ENCODE results near the gene MYO9B.

The MYO9B gene

DNA sequence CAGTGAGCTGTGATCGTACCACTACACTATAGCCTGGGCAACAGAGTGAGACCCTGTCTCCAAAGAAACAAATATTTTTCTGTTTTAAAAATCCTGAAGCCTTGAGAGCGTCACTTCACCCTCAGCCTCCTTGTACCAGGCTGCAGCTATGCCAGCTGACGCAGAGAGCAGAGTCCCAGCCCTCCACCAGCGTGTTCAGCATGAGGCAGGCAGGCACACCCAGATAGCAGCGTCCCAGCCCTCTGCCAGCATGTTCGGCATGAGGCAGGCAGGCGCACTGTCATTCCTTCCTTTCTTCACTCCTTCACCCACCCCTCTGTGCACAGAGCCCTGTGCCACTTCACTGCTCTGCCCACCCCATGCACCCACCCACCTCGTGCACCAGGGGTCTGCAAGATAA is 96.3 kb downstream of the MYO9B start:
- in situ Hi-C loops (cut with MboI; ENCODE audit: low pct_unique_long_range_greater_than_20kb, low sequenced_read_pairs, unreplicated experiment) = no loop called here
- DNase-seq (ENCODE audit: low spot score) = no peak
- TF ChIP-seq, protein P1, sequence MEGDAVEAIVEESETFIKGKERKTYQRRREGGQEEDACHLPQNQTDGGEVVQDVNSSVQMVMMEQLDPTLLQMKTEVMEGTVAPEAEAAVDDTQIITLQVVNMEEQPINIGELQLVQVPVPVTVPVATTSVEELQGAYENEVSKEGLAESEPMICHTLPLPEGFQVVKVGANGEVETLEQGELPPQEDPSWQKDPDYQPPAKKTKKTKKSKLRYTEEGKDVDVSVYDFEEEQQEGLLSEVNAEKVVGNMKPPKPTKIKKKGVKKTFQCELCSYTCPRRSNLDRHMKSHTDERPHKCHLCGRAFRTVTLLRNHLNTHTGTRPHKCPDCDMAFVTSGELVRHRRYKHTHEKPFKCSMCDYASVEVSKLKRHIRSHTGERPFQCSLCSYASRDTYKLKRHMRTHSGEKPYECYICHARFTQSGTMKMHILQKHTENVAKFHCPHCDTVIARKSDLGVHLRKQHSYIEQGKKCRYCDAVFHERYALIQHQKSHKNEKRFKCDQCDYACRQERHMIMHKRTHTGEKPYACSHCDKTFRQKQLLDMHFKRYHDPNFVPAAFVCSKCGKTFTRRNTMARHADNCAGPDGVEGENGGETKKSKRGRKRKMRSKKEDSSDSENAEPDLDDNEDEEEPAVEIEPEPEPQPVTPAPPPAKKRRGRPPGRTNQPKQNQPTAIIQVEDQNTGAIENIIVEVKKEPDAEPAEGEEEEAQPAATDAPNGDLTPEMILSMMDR (IDR thresholded peaks at IDR 0.05; ENCODE audit: extremely low read depth, insufficient read depth, missing control alignments) = no peak

DNA sequence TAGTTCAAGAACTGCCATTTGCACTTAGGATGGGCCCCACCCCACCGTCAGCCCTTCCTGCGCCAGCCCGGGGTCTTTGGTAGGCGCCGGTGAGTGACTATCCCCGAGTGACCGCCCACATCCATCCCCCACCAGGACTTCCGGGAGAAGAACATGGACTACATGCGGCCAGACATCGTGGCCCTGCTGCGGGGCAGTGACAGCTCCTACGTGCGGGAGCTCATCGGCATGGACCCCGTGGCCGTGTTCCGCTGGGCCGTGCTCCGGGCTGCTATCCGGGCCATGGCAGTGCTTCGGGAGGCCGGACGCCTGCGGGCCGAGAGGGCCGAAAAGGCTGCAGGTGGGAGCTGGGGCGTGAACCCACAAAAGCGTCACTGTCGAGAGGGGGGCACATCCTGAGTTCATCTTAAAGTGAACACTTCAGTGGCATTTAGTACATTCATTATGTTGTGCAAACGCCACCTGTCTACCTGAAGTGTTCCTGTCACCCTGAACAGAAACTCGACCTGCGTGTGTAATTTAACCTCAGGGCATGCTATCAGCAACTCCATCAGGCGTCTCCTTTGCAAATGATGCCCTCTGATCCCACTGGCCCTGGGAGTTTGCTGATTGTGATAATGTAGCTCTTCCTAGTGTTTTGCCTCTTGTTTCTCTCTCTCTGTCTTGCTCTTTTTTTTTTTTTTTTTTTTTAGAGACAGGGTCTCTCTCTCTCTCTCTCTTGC is 97.2 kb downstream of the MYO9B start:
- in situ Hi-C loops (cut with MboI; ENCODE audit: low pct_unique_long_range_greater_than_20kb, low sequenced_read_pairs, unreplicated experiment) = no loop called here
- TF ChIP-seq, protein P1 (IDR thresholded peaks at IDR 0.05; ENCODE audit: extremely low read depth, insufficient read depth, missing control alignments) = no peak
- DNase-seq (ENCODE audit: low spot score) = no peak

DNA sequence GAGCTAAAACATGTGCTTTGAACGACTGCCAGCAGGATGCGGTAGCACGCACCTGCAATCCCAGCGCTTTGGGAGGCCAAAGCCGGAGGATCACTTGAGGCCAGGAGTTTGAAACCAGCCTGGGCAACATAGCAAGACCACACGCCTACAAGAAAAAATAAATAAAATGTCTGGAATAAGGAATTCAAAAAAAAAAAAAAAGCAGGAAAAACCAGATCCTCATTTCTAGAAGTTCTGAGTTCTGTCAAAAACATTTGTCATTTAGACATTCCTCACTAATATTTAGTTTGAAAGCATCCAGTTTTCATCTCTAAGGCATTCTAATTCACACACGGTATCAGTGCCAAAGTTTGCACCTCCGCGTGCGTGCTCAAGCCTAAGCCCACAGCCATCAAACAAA is 102.7 kb downstream of the MYO9B start:
- in situ Hi-C loops (cut with MboI; ENCODE audit: low pct_unique_long_range_greater_than_20kb, low sequenced_read_pairs, unreplicated experiment) = no loop called here
- TF ChIP-seq, protein P1 (IDR thresholded peaks at IDR 0.05; ENCODE audit: extremely low read depth, insufficient read depth, missing control alignments) = no peak
- DNase-seq (ENCODE audit: low spot score) = no peak

DNA sequence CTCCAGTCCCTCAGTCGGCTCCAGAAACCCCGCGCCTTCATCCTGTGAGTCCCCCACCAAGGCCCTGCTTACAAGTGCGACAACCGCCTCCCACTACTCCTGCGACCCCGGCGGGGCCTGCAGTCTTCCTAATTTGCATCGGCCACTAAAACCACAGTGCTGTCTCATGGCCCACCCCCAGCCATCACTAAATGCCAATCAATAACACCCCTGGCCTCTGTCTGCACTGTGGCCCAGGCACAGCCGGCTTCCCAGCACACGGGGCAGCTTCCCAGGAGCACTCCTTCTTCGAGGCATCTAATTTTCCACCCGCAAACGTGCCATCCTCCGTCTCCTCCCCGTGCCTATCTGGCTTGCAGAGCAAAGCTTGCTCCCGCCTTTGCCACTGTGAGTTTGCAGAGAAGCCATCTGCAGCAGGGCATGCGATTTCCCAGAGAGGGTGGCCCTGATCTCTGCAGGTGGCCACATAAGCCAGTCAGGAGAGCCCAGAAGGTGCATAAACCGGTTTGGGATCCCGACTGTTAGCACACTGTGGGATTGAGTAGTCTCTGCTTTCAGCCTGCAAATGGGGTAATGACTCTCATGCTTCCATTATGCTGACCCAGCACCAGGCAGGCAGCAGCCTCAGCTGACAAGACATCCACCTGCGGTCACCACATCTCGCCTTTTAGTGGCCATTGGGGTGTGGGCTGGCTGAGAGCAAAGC is 105.6 kb downstream of the MYO9B start:
- in situ Hi-C loops (cut with MboI; ENCODE audit: low pct_unique_long_range_greater_than_20kb, low sequenced_read_pairs, unreplicated experiment) = no loop called here
- DNase-seq (ENCODE audit: low spot score) = no peak
- TF ChIP-seq, protein P1 (IDR thresholded peaks at IDR 0.05; ENCODE audit: extremely low read depth, insufficient read depth, missing control alignments) = no peak

DNA sequence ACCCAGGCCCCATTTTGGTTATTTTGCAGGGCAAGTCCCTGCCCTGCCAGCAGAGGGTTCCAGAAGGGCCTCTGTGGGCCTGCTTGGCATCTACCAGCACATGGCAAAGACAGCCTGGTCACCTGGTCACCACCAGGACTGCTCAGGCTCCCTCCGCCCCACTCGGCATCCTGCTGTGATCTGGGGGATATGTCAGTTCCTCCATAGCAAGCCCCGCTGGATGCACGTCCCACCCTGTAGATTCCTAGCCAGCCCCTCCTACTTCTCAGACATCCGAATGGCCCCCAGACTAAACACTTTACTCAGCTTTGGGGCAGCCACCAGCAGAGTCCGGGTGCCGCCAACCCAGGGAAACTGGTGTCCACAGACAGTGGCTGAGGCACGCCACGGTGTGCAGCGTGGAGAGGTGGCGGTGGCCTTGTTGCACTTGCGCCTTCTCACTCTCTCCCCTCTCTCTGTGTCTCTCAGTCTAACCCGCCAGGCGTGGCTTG is 107.7 kb downstream of the MYO9B start:
- TF ChIP-seq, protein P1 (IDR thresholded peaks at IDR 0.05; ENCODE audit: extremely low read depth, insufficient read depth, missing control alignments) = peak; percentile 15
- no peak for DNase-seq (ENCODE audit: low spot score)
- in situ Hi-C loops (cut with MboI; ENCODE audit: low pct_unique_long_range_greater_than_20kb, low sequenced_read_pairs, unreplicated experiment) = no loop called here

DNA sequence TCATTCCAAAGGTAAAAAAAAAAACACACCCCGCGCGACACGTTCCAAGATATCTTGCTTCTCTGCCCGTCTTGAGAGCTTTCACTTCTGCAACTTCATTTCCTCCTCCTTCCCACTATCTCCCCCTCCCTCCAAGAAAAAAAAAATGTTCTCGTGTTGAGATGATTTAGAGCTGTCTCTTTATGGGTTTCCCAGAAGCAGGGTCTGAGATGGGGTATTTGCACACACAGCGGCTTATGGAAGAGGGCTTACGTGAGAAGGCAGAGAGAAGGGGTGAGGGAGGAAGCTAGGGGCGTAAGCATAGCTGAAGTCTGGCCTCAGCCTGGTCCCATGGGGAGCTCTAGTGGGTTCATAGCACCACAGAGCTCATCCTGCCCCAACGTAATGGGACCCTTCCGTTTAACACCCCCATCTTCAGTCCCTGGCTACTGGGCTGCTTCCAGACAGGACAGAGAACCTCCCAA is 108.3 kb downstream of the MYO9B start:
- TF ChIP-seq, protein P1 (IDR thresholded peaks at IDR 0.05; ENCODE audit: extremely low read depth, insufficient read depth, missing control alignments) = no peak
- in situ Hi-C loops (cut with MboI; ENCODE audit: low pct_unique_long_range_greater_than_20kb, low sequenced_read_pairs, unreplicated experiment) = no loop called here
- peak; percentile 61 for DNase-seq (ENCODE audit: low spot score)
